ENCODE data around the gene ZBP1.

DNA sequence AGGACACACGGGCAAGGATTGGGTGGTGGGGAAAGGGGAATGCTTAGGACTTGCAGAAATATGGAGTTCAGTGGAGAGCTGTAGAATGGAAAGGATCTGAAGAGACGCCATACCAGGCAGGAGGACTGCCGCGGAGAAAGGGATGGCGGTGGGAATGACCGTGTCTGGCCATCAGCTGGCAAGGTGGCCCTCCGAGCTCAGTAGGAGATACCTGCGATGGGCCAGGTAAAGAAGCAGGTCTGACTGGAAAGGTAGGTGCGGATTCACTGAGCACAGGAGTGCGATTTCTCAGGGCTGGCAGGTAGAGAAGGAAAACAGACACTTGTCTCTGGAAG lies 33.3 kb downstream of the ZBP1 start:
- TF ChIP-seq, protein P1, sequence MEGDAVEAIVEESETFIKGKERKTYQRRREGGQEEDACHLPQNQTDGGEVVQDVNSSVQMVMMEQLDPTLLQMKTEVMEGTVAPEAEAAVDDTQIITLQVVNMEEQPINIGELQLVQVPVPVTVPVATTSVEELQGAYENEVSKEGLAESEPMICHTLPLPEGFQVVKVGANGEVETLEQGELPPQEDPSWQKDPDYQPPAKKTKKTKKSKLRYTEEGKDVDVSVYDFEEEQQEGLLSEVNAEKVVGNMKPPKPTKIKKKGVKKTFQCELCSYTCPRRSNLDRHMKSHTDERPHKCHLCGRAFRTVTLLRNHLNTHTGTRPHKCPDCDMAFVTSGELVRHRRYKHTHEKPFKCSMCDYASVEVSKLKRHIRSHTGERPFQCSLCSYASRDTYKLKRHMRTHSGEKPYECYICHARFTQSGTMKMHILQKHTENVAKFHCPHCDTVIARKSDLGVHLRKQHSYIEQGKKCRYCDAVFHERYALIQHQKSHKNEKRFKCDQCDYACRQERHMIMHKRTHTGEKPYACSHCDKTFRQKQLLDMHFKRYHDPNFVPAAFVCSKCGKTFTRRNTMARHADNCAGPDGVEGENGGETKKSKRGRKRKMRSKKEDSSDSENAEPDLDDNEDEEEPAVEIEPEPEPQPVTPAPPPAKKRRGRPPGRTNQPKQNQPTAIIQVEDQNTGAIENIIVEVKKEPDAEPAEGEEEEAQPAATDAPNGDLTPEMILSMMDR (IDR thresholded peaks at IDR 0.05; ENCODE audit: low read depth, low read length, poor library complexity, severe bottlenecking), result no peak
- TF ChIP-seq EZH2phosphoT487 (IDR thresholded peaks at IDR 0.05; ENCODE audit: borderline replicate concordance, low read length), result no peak
